ENCODE results near the gene SH3GL3.

SH3GL3 gene

DNA sequence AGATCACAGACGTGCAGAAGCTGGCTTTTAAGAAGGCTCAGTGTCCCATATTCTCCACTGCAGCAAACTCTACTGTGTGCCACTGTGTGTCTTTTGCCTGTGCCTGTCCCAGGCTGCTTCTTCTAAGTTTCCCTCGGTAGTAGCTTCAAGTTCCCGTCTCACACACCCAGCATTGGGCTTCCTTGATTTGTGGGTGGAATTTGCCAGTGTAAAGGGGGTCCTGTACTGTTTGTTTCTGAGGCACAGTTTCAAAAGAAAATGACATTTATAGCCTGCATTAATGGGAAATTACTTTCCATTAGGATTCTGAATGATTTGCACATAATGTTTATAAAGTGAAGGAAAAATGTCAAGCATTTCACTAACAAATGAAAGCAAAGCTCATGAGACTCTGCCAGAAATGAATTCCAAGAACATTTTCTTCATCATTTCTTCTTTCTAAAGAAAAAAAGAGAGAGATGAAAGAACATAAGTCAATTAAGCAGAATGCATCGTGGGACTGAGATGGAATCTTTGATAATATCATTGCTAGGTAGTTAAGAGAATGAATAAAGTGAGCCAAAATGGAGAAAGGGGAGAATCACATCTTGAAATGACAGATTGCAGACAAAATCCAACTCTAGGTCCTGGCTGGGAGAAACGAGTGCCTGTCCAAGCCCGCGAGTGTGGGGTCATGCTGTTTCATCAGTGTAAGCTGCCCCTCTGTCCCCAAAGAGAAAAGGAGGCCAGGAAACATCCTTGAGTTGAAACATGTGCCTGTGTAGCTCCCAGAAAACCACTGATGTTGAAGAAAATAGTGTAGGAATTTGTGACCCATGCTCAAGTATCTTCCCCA is 158.2 kb downstream of the SH3GL3 start:
- WGBS (ENCODE audit: insufficient coverage, insufficient read length), result no CpG with 5 or more reads among the region's 7 CpGs
- Histone ChIP-seq H3K36me3 (ENCODE audit: control insufficient read depth, insufficient read depth, low read length) (no peaks in the 10 kb centered on the region), H3K27ac (ENCODE audit: low read length) (no peak overlapping the region), H3K27me3 (ENCODE audit: control insufficient read depth, insufficient read depth, low read length) (no peaks in the 10 kb centered on the region), H3K4me1 (ENCODE audit: control insufficient read depth, insufficient read depth, low read length) (no peaks in the 10 kb centered on the region), H3K4me3 (ENCODE audit: low read length) (no peak overlapping the region), H3K9me3 (ENCODE audit: control insufficient read depth, insufficient read depth, low read length) (no peaks in the 10 kb centered on the region)
- DNase-seq (ENCODE audit: low read depth, low spot score), result no peak

DNA sequence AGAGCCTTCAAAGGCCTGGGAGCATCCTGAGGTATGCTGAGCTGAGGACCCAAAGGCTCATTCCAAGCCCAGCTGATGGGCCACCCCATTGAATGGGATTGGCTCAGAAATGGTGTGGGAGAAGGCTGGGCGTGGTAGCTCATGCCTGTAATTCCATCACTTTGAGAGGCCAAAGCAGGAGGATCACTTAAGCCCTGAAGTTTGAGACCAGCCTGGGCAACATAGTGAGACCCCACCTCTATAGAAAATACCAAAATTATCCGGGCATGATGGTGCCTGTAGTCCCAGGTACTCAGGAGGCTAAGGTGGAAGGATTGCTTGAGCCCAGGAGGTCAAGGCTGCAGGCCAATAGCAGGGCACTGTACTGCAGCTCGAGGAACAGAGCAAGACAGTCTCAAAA is 163.0 kb downstream of the SH3GL3 start:
- H3K36me3 ChIP-seq (ENCODE audit: control insufficient read depth, insufficient read depth, low read length), result no peaks in the 10 kb centered on the region
- H3K27me3 ChIP-seq (ENCODE audit: control insufficient read depth, insufficient read depth, low read length), result no peaks in the 10 kb centered on the region
- no peak overlapping the region for H3K27ac ChIP-seq (ENCODE audit: low read length)
- no CpG with 5 or more reads among the region's 3 CpGs for WGBS (ENCODE audit: insufficient coverage, insufficient read length)
- no peaks in the 10 kb centered on the region for H3K9me3 ChIP-seq (ENCODE audit: control insufficient read depth, insufficient read depth, low read length)
- H3K4me3 ChIP-seq (ENCODE audit: low read length), result no peak overlapping the region
- no peak for DNase-seq (ENCODE audit: low read depth, low spot score)
- no peaks in the 10 kb centered on the region for H3K4me1 ChIP-seq (ENCODE audit: control insufficient read depth, insufficient read depth, low read length)

DNA sequence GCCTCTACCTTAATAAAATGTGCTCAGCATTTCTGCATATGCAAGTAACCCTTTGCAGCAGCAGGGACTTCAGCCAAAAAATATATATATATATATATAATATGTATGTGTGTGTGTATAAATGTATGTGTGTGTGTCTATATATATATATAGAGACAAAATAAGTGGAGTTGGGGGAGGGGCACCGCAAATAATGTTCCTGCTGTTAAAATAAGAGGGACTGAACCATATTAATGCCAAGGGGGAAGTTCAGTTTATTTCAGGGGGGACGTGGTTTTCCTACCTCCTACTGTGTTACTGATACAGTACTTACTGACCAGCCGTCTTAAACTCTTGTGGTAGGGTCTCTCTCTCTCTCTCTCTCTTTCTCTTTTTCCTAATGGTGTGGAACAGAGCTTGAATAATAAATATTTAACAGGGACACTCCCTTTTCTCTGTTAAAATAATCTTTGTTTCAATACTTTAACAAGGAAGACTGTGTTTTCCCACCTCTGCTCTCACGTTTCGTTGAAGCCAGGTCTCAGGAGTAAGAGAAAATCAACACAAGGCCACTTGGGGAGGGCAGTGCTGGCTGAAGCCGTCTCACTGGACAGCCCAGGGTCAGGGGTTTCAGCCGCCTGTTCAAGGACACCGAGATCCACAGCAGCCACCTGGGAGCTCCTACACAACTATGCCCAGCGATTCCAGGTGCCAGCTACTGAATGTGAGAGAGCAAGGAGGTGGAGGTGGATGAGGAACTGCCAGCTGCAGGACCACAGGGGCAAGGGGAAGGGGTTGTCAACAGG is 164.0 kb downstream of the SH3GL3 start:
- no CpG with 5 or more reads among the region's 9 CpGs for WGBS (ENCODE audit: insufficient coverage, insufficient read length)
- Histone ChIP-seq H3K27ac (ENCODE audit: low read length) (no peak overlapping the region), H3K4me1 (ENCODE audit: control insufficient read depth, insufficient read depth, low read length) (no peaks in the 10 kb centered on the region), H3K4me3 (ENCODE audit: low read length) (no peak overlapping the region), H3K9me3 (ENCODE audit: control insufficient read depth, insufficient read depth, low read length) (no peaks in the 10 kb centered on the region), H3K36me3 (ENCODE audit: control insufficient read depth, insufficient read depth, low read length) (no peaks in the 10 kb centered on the region), H3K27me3 (ENCODE audit: control insufficient read depth, insufficient read depth, low read length) (no peaks in the 10 kb centered on the region)
- no peak for DNase-seq (ENCODE audit: low read depth, low spot score)

DNA sequence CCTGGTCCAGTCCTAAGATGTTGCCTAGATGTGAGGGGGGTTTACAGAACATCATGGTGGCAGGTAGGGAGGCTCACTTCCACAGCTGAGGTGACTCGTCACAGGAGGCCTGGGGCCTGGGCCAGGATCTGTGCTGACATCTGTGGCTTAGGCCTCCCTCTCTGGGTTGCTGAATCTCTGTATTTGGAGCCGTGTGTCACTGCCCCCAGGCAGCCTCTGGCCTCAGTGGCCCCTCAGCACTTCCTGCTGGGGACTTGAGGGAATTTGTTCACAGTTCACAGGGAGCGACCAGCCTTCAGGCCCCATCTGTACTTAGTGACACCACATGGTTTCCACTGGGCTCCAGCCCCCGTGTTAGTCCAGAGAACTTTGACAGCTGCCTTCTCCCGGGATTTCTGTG is 165.1 kb downstream of the SH3GL3 start:
- no CpG with 5 or more reads among the region's 5 CpGs for WGBS (ENCODE audit: insufficient coverage, insufficient read length)
- no peaks in the 10 kb centered on the region for H3K27me3 ChIP-seq (ENCODE audit: control insufficient read depth, insufficient read depth, low read length)
- DNase-seq (ENCODE audit: low read depth, low spot score), result no peak

DNA sequence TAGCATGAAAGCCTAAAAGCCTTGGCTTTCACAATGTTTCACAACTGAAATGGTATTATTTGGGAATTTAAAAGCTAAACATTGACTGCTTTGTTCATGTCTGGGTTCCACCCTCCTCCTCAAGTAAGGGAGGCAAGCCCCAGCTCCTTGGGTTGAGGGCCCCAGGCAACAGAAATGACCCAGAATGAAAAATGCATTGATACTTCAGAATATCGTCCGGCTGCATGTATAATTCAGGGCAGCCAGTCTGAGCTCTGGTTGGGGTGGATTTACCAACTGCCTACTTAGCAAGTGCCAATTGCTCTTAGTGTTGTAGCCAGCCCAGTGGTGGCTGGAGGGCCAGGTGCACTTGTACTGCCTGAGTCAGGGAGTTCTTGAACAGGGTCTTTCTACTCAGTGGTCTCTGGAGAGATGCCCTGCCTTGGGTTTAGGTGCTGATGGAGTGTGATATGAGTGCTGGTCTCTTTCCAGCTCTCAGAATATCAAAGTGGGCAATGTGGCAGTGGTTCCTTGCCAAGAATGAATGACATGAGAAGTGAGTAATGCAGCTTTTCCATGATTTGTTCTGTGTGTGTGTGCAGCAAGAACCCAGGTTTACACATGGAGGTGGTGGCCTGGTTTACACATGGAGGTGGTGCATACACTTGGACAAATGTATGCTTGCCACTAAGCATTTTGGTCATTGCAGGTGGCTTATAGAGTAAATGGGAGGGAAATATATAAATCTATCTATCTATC is 165.9 kb downstream of the SH3GL3 start:
- no peak overlapping the region for H3K27ac ChIP-seq (ENCODE audit: low read length)
- H3K4me3 ChIP-seq (ENCODE audit: low read length), result no peak overlapping the region
- no CpG with 5 or more reads among the region's 2 CpGs for WGBS (ENCODE audit: insufficient coverage, insufficient read length)
- no peaks in the 10 kb centered on the region for H3K9me3 ChIP-seq (ENCODE audit: control insufficient read depth, insufficient read depth, low read length)
- DNase-seq (ENCODE audit: low read depth, low spot score), result no peak
- H3K36me3 ChIP-seq (ENCODE audit: control insufficient read depth, insufficient read depth, low read length), result no peaks in the 10 kb centered on the region
- no peaks in the 10 kb centered on the region for H3K27me3 ChIP-seq (ENCODE audit: control insufficient read depth, insufficient read depth, low read length)
- H3K4me1 ChIP-seq (ENCODE audit: control insufficient read depth, insufficient read depth, low read length), result no peaks in the 10 kb centered on the region

More for the DNA sequence above, 165.1 kb downstream of the SH3GL3 start:
- no peak overlapping the region for H3K4me3 ChIP-seq (ENCODE audit: low read length)
- no peak overlapping the region for H3K27ac ChIP-seq (ENCODE audit: low read length)
- H3K36me3 ChIP-seq (ENCODE audit: control insufficient read depth, insufficient read depth, low read length), result no peaks in the 10 kb centered on the region
- no peaks in the 10 kb centered on the region for H3K9me3 ChIP-seq (ENCODE audit: control insufficient read depth, insufficient read depth, low read length)
- H3K4me1 ChIP-seq (ENCODE audit: control insufficient read depth, insufficient read depth, low read length), result no peaks in the 10 kb centered on the region

DNA sequence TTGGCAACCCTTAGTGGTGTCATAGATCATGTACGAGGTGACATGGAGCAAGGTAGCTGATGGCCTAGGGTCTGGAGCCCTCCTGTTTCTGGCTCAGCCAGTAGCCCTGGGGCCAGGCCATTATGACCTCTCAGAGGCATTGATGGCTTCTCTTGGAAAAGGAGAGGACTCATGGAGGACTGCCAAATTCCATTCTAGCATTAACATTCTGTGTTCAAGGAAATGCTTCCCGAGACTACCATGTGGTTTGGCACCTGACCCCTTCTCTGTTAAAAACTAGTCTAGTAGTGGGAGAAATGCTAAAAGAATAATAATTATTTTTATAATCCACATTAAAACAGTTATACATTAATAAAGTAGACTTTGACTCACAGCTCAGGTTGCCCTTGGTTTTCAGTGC is 166.6 kb downstream of the SH3GL3 start:
- Histone ChIP-seq H3K27me3 (ENCODE audit: control insufficient read depth, insufficient read depth, low read length) (no peaks in the 10 kb centered on the region), H3K27ac (ENCODE audit: low read length) (no peak overlapping the region), H3K4me3 (ENCODE audit: low read length) (no peak overlapping the region), H3K4me1 (ENCODE audit: control insufficient read depth, insufficient read depth, low read length) (no peaks in the 10 kb centered on the region), H3K36me3 (ENCODE audit: control insufficient read depth, insufficient read depth, low read length) (no peaks in the 10 kb centered on the region), H3K9me3 (ENCODE audit: control insufficient read depth, insufficient read depth, low read length) (no peaks in the 10 kb centered on the region)
- DNase-seq (ENCODE audit: low read depth, low spot score), result no peak
- WGBS (ENCODE audit: insufficient coverage, insufficient read length), result no CpG with 5 or more reads among the region's 2 CpGs

DNA sequence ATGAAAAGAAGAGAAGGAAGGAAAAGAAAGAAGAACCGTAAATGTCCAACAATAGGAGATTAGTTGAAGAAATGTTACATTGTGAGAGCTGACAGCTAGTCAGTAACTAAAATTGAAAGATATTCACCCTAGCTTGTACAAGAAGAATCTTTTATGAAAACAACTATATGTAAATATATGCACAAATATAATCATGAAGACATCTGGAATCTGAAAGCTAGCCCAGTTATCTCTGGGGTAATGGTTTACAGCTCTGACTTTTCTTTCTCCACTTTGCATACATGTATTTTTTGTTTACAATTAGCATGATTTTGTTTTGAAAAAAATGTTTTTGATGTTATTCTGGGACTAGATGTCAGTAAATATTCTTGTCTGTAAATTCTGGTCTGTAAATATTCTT is 169.7 kb downstream of the SH3GL3 start:
- Histone ChIP-seq H3K27ac (ENCODE audit: low read length) (no peak overlapping the region), H3K36me3 (ENCODE audit: control insufficient read depth, insufficient read depth, low read length) (no peaks in the 10 kb centered on the region), H3K4me3 (ENCODE audit: low read length) (no peak overlapping the region), H3K4me1 (ENCODE audit: control insufficient read depth, insufficient read depth, low read length) (no peaks in the 10 kb centered on the region), H3K27me3 (ENCODE audit: control insufficient read depth, insufficient read depth, low read length) (no peaks in the 10 kb centered on the region), H3K9me3 (ENCODE audit: control insufficient read depth, insufficient read depth, low read length) (no peaks in the 10 kb centered on the region)
- no peak for DNase-seq (ENCODE audit: low read depth, low spot score)
- no CpG with 5 or more reads among the region's 1 CpG for WGBS (ENCODE audit: insufficient coverage, insufficient read length)

DNA sequence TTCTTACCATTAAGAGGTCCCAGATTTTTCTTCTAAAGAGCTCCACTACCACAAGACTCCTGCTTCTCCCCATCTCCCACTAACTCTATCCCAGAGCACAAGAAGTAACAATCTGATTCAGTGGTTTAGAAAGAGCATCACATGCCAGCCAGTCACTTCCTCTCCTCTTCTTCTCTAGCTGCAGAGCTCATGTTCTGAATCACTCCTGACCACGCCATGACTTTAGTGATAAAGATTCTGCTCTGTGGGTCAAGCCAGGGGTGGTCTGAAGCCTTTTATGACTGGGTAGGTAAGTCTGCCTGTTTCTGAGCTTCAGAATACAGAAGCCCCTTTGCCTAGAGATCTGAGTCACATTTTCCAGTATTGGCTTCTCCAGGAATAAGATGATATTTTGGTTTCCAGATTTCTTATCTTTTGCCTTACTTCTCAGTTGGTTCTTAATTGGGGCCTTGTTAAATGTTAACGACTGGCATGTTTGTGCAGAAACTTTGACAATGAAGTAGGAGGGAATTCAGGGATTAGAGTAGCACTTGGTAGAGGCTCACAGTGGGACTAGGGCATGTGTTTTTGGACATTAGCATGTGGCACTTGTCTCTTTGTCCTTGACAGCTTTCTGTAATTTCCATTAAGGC is 179.1 kb downstream of the SH3GL3 start:
- H3K4me1 ChIP-seq (ENCODE audit: control insufficient read depth, insufficient read depth, low read length), result no peaks in the 10 kb centered on the region
- no peak for DNase-seq (ENCODE audit: low read depth, low spot score)
- no peaks in the 10 kb centered on the region for H3K36me3 ChIP-seq (ENCODE audit: control insufficient read depth, insufficient read depth, low read length)
- H3K9me3 ChIP-seq (ENCODE audit: control insufficient read depth, insufficient read depth, low read length), result no peaks in the 10 kb centered on the region; the same call in 1 of the 2 replicates
- no CpG with 5 or more reads among the region's 2 CpGs for WGBS (ENCODE audit: insufficient coverage, insufficient read length)
- no peaks in the 10 kb centered on the region for H3K27me3 ChIP-seq (ENCODE audit: control insufficient read depth, insufficient read depth, low read length)
- no peak overlapping the region for H3K27ac ChIP-seq (ENCODE audit: low read length)
- H3K4me3 ChIP-seq (ENCODE audit: low read length), result no peak overlapping the region

DNA sequence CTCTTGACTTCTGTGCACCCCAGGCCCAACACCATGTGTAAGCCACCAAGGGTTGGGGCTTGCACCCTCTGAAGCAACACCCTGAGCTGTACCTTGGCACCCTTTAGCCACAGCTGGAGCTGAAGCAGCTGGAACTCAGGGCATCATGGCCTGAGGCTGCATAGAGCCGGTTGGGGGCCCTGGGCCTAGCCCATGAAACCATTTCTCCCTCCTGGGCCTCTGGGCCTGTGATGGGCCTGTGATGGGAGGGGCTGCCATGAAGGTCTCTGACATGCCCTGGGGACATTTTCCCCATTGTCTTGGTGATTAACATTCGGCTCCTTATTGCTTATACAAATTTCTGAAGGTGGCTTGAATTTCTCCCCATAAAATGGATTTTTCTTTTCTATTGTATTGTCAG is 184.4 kb downstream of the SH3GL3 start:
- Histone ChIP-seq H3K27ac (ENCODE audit: low read length) (no peak overlapping the region), H3K36me3 (ENCODE audit: control insufficient read depth, insufficient read depth, low read length) (no peaks in the 10 kb centered on the region), H3K4me1 (ENCODE audit: control insufficient read depth, insufficient read depth, low read length) (no peaks in the 10 kb centered on the region), H3K27me3 (ENCODE audit: control insufficient read depth, insufficient read depth, low read length) (no peaks in the 10 kb centered on the region), H3K9me3 (ENCODE audit: control insufficient read depth, insufficient read depth, low read length) (no peaks in the 10 kb centered on the region; the same call in 1 of the 2 replicates), H3K4me3 (ENCODE audit: low read length) (no peak overlapping the region)
- no peak for DNase-seq (ENCODE audit: low read depth, low spot score)
- WGBS (ENCODE audit: insufficient coverage, insufficient read length), result no CpG with 5 or more reads among the region's 2 CpGs

DNA sequence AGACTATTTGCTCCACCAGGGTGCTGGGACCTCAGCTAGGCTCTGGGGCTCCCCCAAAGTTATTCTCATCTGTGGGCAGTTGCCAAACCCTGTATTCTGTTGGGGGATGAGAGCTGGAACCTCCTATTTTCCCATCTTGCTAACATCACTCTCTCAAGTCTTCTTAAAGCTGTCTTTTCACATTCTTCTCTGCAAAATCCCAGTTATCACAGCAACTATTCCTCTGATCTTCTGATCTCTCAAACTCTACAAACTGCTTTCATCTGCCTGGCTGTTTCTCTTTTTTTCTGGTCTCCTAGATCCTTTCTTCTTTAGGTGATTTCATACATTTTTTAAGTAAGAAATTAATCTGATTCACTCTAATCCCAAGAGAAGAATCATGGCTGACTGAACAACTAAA is 196.1 kb downstream of the SH3GL3 start:
- Histone ChIP-seq H3K27me3 (ENCODE audit: control insufficient read depth, insufficient read depth, low read length) (no peaks in the 10 kb centered on the region), H3K4me3 (ENCODE audit: low read length) (no peak overlapping the region), H3K27ac (ENCODE audit: low read length) (no peak overlapping the region), H3K9me3 (ENCODE audit: control insufficient read depth, insufficient read depth, low read length) (no peaks in the 10 kb centered on the region), H3K36me3 (ENCODE audit: control insufficient read depth, insufficient read depth, low read length) (no peaks in the 10 kb centered on the region), H3K4me1 (ENCODE audit: control insufficient read depth, insufficient read depth, low read length) (no peaks in the 10 kb centered on the region)
- no peak for DNase-seq (ENCODE audit: low read depth, low spot score)

All from iPS DF 6.9 (cell line).